Measurements from ENCODE around the gene ASS1.

Gene ASS1

GRCh38 chr9:130441031-130441430, 3.7 kb upstream of the ASS1 start:
- TF ChIP-seq CTCF (IDR thresholded peaks at IDR 0.05; ENCODE audit: borderline replicate concordance, extremely low read depth, low read length, poor library complexity, severe bottlenecking) (no peak), EZH2 (IDR thresholded peaks at IDR 0.05; ENCODE audit: borderline replicate concordance, low read depth, low read length, severe bottlenecking) (no peak)
- Histone ChIP-seq H3K27ac (ENCODE audit: low read length) (no peak overlapping the region), H3K4me2 (ENCODE audit: insufficient read depth, low read length) (no peak overlapping the region), H3K27me3 (ENCODE audit: insufficient read depth, low read length, poor library complexity) (no peaks in the 10 kb centered on the region), H3K4me3 (ENCODE audit: low read depth in 1 of 2, low read length in 2 of 2) (no peak overlapping the region), H3K9me3 (ENCODE audit: insufficient read depth, low read length, severe bottlenecking) (peaks cover 7% of the 10 kb centered on the region), H4K20me1 (ENCODE audit: insufficient read depth, low read length) (no peaks in the 10 kb centered on the region), H3K9ac (ENCODE audit: low read depth, low read length) (no peak overlapping the region), H3K4me1 (ENCODE audit: insufficient read depth, low read length) (no peaks in the 10 kb centered on the region), H2AFZ (ENCODE audit: low read depth, low read length) (no peak overlapping the region), H3K36me3 (ENCODE audit: insufficient read depth, low read length) (no peaks in the 10 kb centered on the region), H3K79me2 (ENCODE audit: insufficient read depth, low read length) (no peaks in the 10 kb centered on the region)
- ATAC-seq (ENCODE audit: insufficient read depth, low read depth) (no peak), DNase-seq (no peak)

- no peak overlapping the region for H3K4me3 ChIP-seq (ENCODE audit: low read depth in 1 of 2, low read length in 2 of 2)
- no peaks in the 10 kb centered on the region for H4K20me1 ChIP-seq (ENCODE audit: insufficient read depth, low read length)
- H2AFZ ChIP-seq (ENCODE audit: low read depth, low read length) = no peak overlapping the region
- no peaks in the 10 kb centered on the region for H3K36me3 ChIP-seq (ENCODE audit: insufficient read depth, low read length)
- H3K9me3 ChIP-seq (ENCODE audit: insufficient read depth, low read length, severe bottlenecking) = peaks cover 7% of the 10 kb centered on the region
- peaks cover 6% of the 10 kb centered on the region for H3K4me1 ChIP-seq (ENCODE audit: insufficient read depth, low read length)
- no peak overlapping the region for H3K9ac ChIP-seq (ENCODE audit: low read depth, low read length)
- H3K27me3 ChIP-seq (ENCODE audit: insufficient read depth, low read length, poor library complexity) = no peaks in the 10 kb centered on the region
- H3K79me2 ChIP-seq (ENCODE audit: insufficient read depth, low read length) = no peaks in the 10 kb centered on the region
- no peak for DNase-seq
- no peak for TF ChIP-seq CTCF (IDR thresholded peaks at IDR 0.05; ENCODE audit: borderline replicate concordance, extremely low read depth, low read length, poor library complexity, severe bottlenecking)
- TF ChIP-seq EZH2 (IDR thresholded peaks at IDR 0.05; ENCODE audit: borderline replicate concordance, low read depth, low read length, severe bottlenecking) = no peak
- no peak for ATAC-seq (ENCODE audit: insufficient read depth, low read depth)
- no peak overlapping the region for H3K27ac ChIP-seq (ENCODE audit: low read length)
- no peak overlapping the region for H3K4me2 ChIP-seq (ENCODE audit: insufficient read depth, low read length)
These were observed 1.9 kb upstream of the ASS1 start for GRCh38 chr9:130442746-130443455.

- H3K4me3 ChIP-seq (ENCODE audit: low read depth in 1 of 2, low read length in 2 of 2) = no peak overlapping the region
- no peak overlapping the region for H3K9ac ChIP-seq (ENCODE audit: low read depth, low read length)
- DNase-seq (no peak), ATAC-seq (ENCODE audit: insufficient read depth, low read depth) (no peak)
- no peak overlapping the region for H2AFZ ChIP-seq (ENCODE audit: low read depth, low read length)
- H3K79me2 ChIP-seq (ENCODE audit: insufficient read depth, low read length) = no peaks in the 10 kb centered on the region
- H4K20me1 ChIP-seq (ENCODE audit: insufficient read depth, low read length) = no peaks in the 10 kb centered on the region
- H3K9me3 ChIP-seq (ENCODE audit: insufficient read depth, low read length, severe bottlenecking) = peaks cover 7% of the 10 kb centered on the region
- H3K36me3 ChIP-seq (ENCODE audit: insufficient read depth, low read length) = no peaks in the 10 kb centered on the region
- TF ChIP-seq CTCF (IDR thresholded peaks at IDR 0.05; ENCODE audit: borderline replicate concordance, extremely low read depth, low read length, poor library complexity, severe bottlenecking) = no peak
- H3K4me2 ChIP-seq (ENCODE audit: insufficient read depth, low read length) = no peak overlapping the region
- no peaks in the 10 kb centered on the region for H3K27me3 ChIP-seq (ENCODE audit: insufficient read depth, low read length, poor library complexity)
- no peak overlapping the region for H3K27ac ChIP-seq (ENCODE audit: low read length)
- H3K4me1 ChIP-seq (ENCODE audit: insufficient read depth, low read length) = peaks cover 11% of the 10 kb centered on the region
These were observed 1.3 kb upstream of the ASS1 start for GRCh38 chr9:130443456-130443801.
